ENCODE results near the gene KIRREL3. TPM values are rescaled to one million over a fixed set of nuclear protein-coding genes. Genes with fewer than 3 reads are reported as not detected.

KIRREL3 gene
- total RNA-seq, 2 donors from 2014 or later, result 0.28 TPM; not detected in 1

DNA sequence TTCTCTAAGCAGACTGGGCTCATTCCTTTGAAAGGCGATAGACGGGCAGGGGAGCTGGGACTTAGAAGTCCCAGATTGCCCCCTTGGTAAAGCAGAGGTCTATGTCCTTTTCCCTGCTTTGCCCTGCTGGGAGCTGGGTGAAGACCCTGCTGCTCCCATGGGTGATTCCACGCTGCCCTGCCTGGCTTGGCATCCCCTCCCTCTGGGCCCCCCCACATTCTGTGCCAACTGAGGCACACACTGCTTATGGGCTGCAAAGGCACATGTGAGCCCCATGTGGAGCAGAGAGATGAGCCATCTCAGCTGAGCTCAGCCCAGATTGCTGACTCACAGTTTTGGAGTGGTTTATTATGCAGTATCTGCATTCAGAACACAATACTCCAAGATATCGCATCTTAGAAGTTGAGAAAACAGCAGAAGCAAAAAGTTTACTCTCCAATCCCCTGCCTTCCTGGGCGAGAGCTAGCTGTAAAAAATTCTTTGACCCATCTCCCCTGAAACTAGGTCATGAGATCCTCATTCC is 517.9 kb downstream of the KIRREL3 start:
- Histone ChIP-seq H3K4me3 (no peak overlapping the region), H3K36me3 (no peaks in the 10 kb centered on the region), H3K4me1 (replicated peaks) (no peaks in the 10 kb centered on the region), H3K9me3 (no peaks in the 10 kb centered on the region), H3K27ac (no peak overlapping the region), H3K27me3 (replicated peaks; ENCODE audit: insufficient read depth) (no peaks in the 10 kb centered on the region)
- WGBS, result 96% methylated on average over 5 of the region's 5 CpGs
- TF ChIP-seq POLR2A (IDR thresholded peaks at IDR 0.05) (no peak), POLR2AphosphoS5 (IDR thresholded peaks at IDR 0.05) (no peak)
- TF ChIP-seq, protein P1, sequence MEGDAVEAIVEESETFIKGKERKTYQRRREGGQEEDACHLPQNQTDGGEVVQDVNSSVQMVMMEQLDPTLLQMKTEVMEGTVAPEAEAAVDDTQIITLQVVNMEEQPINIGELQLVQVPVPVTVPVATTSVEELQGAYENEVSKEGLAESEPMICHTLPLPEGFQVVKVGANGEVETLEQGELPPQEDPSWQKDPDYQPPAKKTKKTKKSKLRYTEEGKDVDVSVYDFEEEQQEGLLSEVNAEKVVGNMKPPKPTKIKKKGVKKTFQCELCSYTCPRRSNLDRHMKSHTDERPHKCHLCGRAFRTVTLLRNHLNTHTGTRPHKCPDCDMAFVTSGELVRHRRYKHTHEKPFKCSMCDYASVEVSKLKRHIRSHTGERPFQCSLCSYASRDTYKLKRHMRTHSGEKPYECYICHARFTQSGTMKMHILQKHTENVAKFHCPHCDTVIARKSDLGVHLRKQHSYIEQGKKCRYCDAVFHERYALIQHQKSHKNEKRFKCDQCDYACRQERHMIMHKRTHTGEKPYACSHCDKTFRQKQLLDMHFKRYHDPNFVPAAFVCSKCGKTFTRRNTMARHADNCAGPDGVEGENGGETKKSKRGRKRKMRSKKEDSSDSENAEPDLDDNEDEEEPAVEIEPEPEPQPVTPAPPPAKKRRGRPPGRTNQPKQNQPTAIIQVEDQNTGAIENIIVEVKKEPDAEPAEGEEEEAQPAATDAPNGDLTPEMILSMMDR (IDR thresholded peaks at IDR 0.05), result no peak
- no peak for DNase-seq (ENCODE audit: low spot score)
- intact Hi-C loops (cut with DNase I), result loop anchor here (5.0 kb wide), 1 partner anchor 40 kb away; no protein-coding TSS in a partner anchor

DNA sequence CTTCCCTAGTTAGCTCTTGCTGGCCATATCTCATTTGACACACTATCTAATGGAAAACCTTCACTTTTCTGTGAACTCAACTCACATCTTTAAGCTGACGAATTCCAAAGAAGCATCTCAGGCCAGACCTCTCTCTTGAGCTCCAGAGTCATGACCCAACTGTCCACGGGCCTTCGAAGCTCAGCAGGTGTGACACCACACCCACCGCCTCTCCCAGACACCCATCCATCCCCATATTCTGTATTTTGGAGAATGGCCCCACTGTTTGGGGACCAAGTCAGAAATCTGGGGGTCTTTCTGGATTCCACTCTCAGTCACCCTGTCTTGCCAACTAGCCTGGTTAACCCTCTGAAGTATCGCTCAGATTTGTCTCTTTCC is 519.3 kb downstream of the KIRREL3 start:
- Histone ChIP-seq H3K27ac (no peak overlapping the region), H3K27me3 (replicated peaks; ENCODE audit: insufficient read depth) (no peaks in the 10 kb centered on the region), H3K36me3 (no peaks in the 10 kb centered on the region), H3K9me3 (no peaks in the 10 kb centered on the region), H3K4me3 (no peak overlapping the region), H3K4me1 (replicated peaks) (no peaks in the 10 kb centered on the region)
- DNase-seq (ENCODE audit: low spot score), result no peak
- intact Hi-C loops (cut with DNase I), result loop anchor here (2.0 to 5.0 kb wide), 2 partner anchors 39 to 170 kb away; no protein-coding TSS in a partner anchor
- WGBS, result 87% methylated on average over 5 of the region's 5 CpGs
- TF ChIP-seq POLR2A (IDR thresholded peaks at IDR 0.05) (no peak), POLR2AphosphoS5 (IDR thresholded peaks at IDR 0.05) (no peak)
- TF ChIP-seq, protein P1 (IDR thresholded peaks at IDR 0.05), result no peak

DNA sequence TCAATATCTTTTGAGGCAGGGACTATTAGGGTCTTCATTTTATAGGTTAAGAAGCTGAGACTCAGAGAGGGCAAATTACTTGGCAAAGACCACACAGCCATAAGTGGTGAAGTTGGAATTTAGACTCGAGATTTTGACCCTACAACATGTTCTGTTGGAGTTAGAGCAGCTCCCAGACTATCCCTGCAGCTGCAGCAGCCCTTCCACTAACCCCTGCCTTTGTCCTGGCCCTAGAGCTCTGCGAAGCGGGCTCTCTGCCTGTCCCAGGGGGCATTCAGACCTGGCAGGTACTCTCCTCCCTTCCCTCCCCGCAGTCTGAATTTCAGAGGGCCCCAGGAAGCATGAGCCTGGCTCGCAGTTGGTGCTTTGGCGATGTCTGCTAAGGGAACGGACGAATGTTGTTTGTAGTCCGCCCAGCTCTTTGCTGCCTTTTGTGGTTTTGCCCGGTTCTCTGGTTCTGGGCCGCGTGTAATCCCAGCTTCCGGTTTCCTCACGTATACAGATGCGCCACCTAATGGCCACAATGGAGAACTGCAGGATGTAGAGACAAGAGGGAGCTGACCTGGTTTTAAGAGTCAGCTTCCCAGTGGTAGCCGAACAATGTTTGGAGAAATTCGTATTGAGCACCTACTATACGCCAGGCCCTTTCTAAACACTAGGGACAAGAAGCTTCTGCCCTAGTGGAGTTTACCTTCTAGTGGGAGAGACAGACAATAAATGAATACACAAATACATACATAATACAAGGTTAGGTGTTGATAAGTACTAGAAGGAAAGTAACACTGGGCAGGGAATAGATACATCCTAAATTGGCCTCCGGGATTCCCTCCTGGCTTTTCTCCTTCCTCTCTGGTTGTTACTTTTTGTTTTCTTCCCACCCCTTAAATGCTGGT is 519.9 kb downstream of the KIRREL3 start:
- Histone ChIP-seq H3K9me3 (no peaks in the 10 kb centered on the region), H3K4me1 (replicated peaks) (no peaks in the 10 kb centered on the region), H3K4me3 (no peak overlapping the region), H3K27ac (peak overlapping the region; percentile 16 to 56), H3K27me3 (replicated peaks; ENCODE audit: insufficient read depth) (no peaks in the 10 kb centered on the region), H3K36me3 (no peaks in the 10 kb centered on the region)
- TF ChIP-seq, protein P1 (IDR thresholded peaks at IDR 0.05), result peak; percentile 88 to 96 (median 95)
- TF ChIP-seq POLR2AphosphoS5 (IDR thresholded peaks at IDR 0.05), result peak; percentile 76
- TF ChIP-seq POLR2A (IDR thresholded peaks at IDR 0.05), result no peak
- intact Hi-C loops (cut with DNase I), result loop anchor here (2.0 to 5.0 kb wide), 2 partner anchors 38 to 170 kb away; no protein-coding TSS in a partner anchor
- peak; percentile 79 for DNase-seq (ENCODE audit: low spot score)
- 14% methylated on average over 19 of the region's 19 CpGs for WGBS

- WGBS, result 75% methylated on average over 3 of the region's 3 CpGs
Measured at GRCh38 chr11:126480015-126480409, 520.6 kb downstream of the KIRREL3 start.

More at GRCh38 chr11:126480015-126480409, 520.6 kb downstream of the KIRREL3 start:
- intact Hi-C loops (cut with DNase I), result loop anchor here (2.0 to 5.0 kb wide), 2 partner anchors 38 to 169 kb away; no protein-coding TSS in a partner anchor
- Histone ChIP-seq H3K4me1 (replicated peaks) (no peaks in the 10 kb centered on the region), H3K36me3 (no peaks in the 10 kb centered on the region), H3K27ac (peak overlapping the region in 1 of 2 donors; percentile 16), H3K4me3 (no peak overlapping the region), H3K9me3 (no peaks in the 10 kb centered on the region), H3K27me3 (replicated peaks; ENCODE audit: insufficient read depth) (no peaks in the 10 kb centered on the region)
- no peak for DNase-seq (ENCODE audit: low spot score)
- TF ChIP-seq POLR2AphosphoS5 (IDR thresholded peaks at IDR 0.05), result no peak
- TF ChIP-seq, protein P1 (IDR thresholded peaks at IDR 0.05), result no peak
- no peak for TF ChIP-seq POLR2A (IDR thresholded peaks at IDR 0.05)

Measured in prostate gland (tissue), 2 donors.